SK-N-SH (cell line): ENCODE results near the gene BCAR3.

Experiments used
- NFIC ChIP-seq: IDR thresholded peaks from 2 replicates; pipeline ENCODE4 v1.4.0; 2012; ENCODE audit warnings: borderline replicate concordance
- RFX5 ChIP-seq: IDR thresholded peaks from 2 replicates; pipeline ENCODE4 v1.6.1; 2012; ENCODE audit warnings: mild to moderate bottlenecking, improper control_type of control experiment, low read length

GRCh38 chr1:93694819-93695218 lies 13.2 kb upstream of the BCAR3 start:
- no peak for TF ChIP-seq NFIC
- no peak for TF ChIP-seq RFX5
